Tibial nerve (tissue), 4 donors: ENCODE data around the gene FMNL2. TPM values are rescaled to one million over a fixed set of nuclear protein-coding genes. Genes with fewer than 3 reads are reported as not detected.

Experiments
- DNase-seq, 2 donors: peaks; one replicate each; pipeline ENCODE4 v3.0.0-alpha.2; 2019; ENCODE audit warnings: low spot score in 2 of 2
- H3K27ac ChIP-seq, 4 donors: fragments of 200-600 bp; sonication (generic) in 3 of 4; one replicate each; pipeline ENCODE4 v1.5.1; 2017 to 2019; ENCODE audit warnings: mild to moderate bottlenecking in 1 of 4
- H3K27me3 ChIP-seq, 2 donors: fragments of 200-600 bp; sonication (generic) in 1 of 2; one replicate each; pipeline versions ENCODE4 v1.5.1 to v1.6.0; 2017 to 2019
- H3K36me3 ChIP-seq, 3 donors: fragments of 200-600 bp; sonication (generic); one replicate each; pipeline ENCODE4 v1.5.1; 2018 to 2019
- H3K4me1 ChIP-seq, 4 donors: fragments of 200-600 bp; sonication (generic) in 3 of 4; one replicate each; pipeline ENCODE4 v1.5.1; 2017 to 2019
- H3K4me3 ChIP-seq, 4 donors: fragments of 200-600 bp; sonication (generic) in 3 of 4; one replicate each; pipeline ENCODE4 v1.5.1; 2017 to 2019; ENCODE audit warnings: mild to moderate bottlenecking in 1 of 4, moderate library complexity in 1 of 4
- H3K9me3 ChIP-seq, 4 donors: fragments of 200-600 bp; sonication (generic) in 3 of 4; one replicate each; pipeline ENCODE4 v1.5.1; 2017 to 2019
- EP300 ChIP-seq, 2 donors: sonication (generic); formaldehyde crosslinking; IDR thresholded peaks; one replicate each; pipeline ENCODE4 v1.6.1; 2017; ENCODE audit warnings: antibody characterized with exemption in 2 of 2, mild to moderate bottlenecking in 1 of 2
- POLR2A ChIP-seq, 2 donors: fragments of 450-650 bp; IDR thresholded peaks; one replicate each; pipeline ENCODE4 v1.6.1; 2017; ENCODE audit warnings: antibody characterized with exemption in 2 of 2, mild to moderate bottlenecking in 2 of 2, moderate library complexity in 2 of 2
- WGBS, 2 donors: methylation state at CpG; one replicate each; pipeline ENCODE4 v1.1.5; 2018; 5-methylcytosine and 5-hydroxymethylcytosine counted together
- total RNA-seq, 4 donors: library from RNA; depleted of rRNA; stranded (reverse); fragments of >200 nt; gene quantifications; one replicate each; pipeline ENCODE4 v1.1.0, GENCODE V29; 2016
- TF ChIP-seq, protein P1 (sequence below), 5 experiments: fragments of 200-600 bp in 3 of 5; fragments of 450-650 bp in 2 of 5; sonication (generic) in 3 of 5; IDR thresholded peaks; one replicate each; pipeline ENCODE4 v1.5.1; 2016 to 2019; ENCODE audit warnings: antibody characterized with exemption in 5 of 5, mild to moderate bottlenecking in 3 of 5, moderate library complexity in 2 of 5

The FMNL2 gene
- total RNA-seq, 4 donors from 2014 or later = 94.5 to 131 (median 98.1) TPM

DNA sequence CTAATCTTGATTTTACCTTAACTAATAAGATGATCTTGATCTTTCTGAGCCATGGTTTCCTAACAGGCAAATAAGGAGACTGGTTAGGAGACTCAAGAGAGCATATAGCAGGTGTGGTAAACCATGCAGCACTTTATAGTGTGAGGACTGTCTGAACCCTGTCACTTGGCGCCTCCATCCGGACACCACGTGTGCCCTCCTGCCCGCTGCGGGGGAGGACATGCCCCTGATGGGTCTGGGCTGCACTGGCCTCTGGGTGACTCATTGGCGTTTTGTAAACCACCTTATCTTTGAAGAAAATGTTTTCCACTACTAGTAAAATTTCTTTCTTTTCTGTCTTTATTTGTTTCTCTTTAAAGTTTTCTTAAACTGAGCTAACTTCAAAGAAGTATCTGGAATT lies 131.1 kb downstream of the FMNL2 start:
- H3K4me3 ChIP-seq = no peak overlapping the region
- H3K27me3 ChIP-seq = no peaks in the 10 kb centered on the region
- no peak for TF ChIP-seq EP300 (IDR thresholded peaks at IDR 0.05)
- TF ChIP-seq, protein P1, sequence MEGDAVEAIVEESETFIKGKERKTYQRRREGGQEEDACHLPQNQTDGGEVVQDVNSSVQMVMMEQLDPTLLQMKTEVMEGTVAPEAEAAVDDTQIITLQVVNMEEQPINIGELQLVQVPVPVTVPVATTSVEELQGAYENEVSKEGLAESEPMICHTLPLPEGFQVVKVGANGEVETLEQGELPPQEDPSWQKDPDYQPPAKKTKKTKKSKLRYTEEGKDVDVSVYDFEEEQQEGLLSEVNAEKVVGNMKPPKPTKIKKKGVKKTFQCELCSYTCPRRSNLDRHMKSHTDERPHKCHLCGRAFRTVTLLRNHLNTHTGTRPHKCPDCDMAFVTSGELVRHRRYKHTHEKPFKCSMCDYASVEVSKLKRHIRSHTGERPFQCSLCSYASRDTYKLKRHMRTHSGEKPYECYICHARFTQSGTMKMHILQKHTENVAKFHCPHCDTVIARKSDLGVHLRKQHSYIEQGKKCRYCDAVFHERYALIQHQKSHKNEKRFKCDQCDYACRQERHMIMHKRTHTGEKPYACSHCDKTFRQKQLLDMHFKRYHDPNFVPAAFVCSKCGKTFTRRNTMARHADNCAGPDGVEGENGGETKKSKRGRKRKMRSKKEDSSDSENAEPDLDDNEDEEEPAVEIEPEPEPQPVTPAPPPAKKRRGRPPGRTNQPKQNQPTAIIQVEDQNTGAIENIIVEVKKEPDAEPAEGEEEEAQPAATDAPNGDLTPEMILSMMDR (IDR thresholded peaks at IDR 0.05) = no peak
- TF ChIP-seq POLR2A (IDR thresholded peaks at IDR 0.05) = no peak
- DNase-seq = no peak
- H3K9me3 ChIP-seq = no peaks in the 10 kb centered on the region
- H3K27ac ChIP-seq = peak overlapping the region; percentile 39 to 91 (median 74)
- H3K36me3 ChIP-seq = no peaks in the 10 kb centered on the region
- 67 to 74% methylated on average over 6 of the region's 6 CpGs for WGBS, 2 donors
- peaks cover 0 to 93% (median 69%) of the 10 kb centered on the region in 4 donors for H3K4me1 ChIP-seq

DNA sequence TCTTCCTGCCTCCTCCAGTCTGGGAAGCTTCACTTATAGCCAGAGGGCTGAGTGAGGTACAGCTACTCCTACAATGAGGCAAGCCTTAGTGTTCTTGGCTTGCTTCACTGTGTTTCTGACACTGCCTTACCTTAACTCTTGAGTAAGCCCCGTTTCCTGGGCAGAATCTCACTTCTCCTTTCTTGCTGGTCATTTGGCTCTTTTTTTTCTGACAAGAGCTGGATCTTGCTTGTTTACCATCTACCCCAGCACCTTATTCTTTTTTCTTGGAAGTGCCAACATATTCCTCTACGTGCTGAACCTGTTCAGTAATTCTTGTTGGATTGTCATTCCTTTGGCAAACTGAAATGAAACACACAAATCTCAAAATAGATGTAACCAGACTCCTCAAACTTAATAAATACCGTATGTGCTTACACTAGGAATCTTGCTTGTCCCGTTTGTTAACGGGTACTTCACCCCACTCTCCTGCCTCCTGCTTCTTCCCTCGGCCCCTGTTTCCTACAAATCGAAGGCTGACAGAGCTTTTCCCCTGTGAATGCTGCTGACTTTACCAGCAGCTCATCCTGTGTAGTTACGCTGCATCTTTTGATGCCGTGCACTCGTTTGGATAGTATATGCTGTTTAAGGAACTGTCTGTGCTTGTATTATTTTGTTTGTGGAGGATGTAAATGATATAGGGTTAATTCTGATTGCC lies 132.2 kb downstream of the FMNL2 start:
- H3K4me1 ChIP-seq = peaks cover 0 to 97% (median 71%) of the 10 kb centered on the region in 4 donors
- H3K9me3 ChIP-seq = no peaks in the 10 kb centered on the region
- no peaks in the 10 kb centered on the region for H3K27me3 ChIP-seq
- no peak overlapping the region for H3K4me3 ChIP-seq
- peak in 1 of 2 donors; percentile 45 for DNase-seq
- H3K36me3 ChIP-seq = no peaks in the 10 kb centered on the region
- peak overlapping the region in 3 of 4 donors; percentile 66 to 91 (median 83) for H3K27ac ChIP-seq
- TF ChIP-seq, protein P1 (IDR thresholded peaks at IDR 0.05) = no peak
- TF ChIP-seq EP300 (IDR thresholded peaks at IDR 0.05) = peak in 1 of 2 donors; percentile 68
- 48 to 61% methylated on average over 10 of the region's 10 CpGs for WGBS, 2 donors

DNA sequence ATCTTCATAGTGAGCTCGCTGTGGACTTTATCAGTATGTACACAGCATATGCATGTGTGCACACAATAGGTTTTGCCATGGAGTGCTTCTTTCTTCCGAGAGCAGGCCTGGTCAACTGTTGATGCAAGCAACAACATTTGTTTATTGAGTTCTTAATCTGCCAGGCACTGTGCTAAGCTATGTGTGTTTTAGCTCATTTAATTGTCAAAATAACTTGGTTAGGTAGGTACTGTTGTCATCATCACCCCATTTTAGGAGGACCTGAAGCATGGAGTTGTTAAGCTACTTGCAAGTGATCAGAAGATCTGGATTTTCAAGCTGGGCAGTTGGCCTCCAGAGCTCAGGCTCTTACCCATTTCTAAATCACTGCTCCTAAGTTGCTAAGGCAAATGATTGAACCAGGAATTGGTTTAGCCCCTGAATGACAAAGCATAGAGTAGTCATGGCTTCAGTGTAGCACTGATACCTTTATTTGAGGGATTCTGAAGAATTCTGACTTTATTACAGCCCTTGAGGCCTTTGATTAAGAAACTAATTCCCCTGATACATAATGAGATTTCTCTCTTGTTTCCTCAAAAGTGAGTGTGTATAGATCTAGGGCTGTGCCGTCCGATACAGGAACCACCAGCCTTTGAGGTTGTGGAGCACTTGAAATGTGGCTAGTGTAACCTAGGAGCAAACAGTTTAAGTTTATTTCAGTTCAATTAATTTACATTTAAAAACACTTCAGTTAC lies 132.9 kb downstream of the FMNL2 start:
- no peak for DNase-seq
- H3K4me1 ChIP-seq = peaks cover 0 to 100% (median 73%) of the 10 kb centered on the region in 4 donors
- peak overlapping the region in 3 of 4 donors; percentile 66 to 91 (median 83) for H3K27ac ChIP-seq
- 50 to 70% methylated on average over 4 of the region's 4 CpGs for WGBS, 2 donors
- H3K36me3 ChIP-seq = no peaks in the 10 kb centered on the region
- H3K27me3 ChIP-seq = no peaks in the 10 kb centered on the region
- no peak for TF ChIP-seq EP300 (IDR thresholded peaks at IDR 0.05)
- no peak for TF ChIP-seq POLR2A (IDR thresholded peaks at IDR 0.05)
- TF ChIP-seq, protein P1 (IDR thresholded peaks at IDR 0.05) = no peak
- no peak overlapping the region for H3K4me3 ChIP-seq
- no peaks in the 10 kb centered on the region for H3K9me3 ChIP-seq

DNA sequence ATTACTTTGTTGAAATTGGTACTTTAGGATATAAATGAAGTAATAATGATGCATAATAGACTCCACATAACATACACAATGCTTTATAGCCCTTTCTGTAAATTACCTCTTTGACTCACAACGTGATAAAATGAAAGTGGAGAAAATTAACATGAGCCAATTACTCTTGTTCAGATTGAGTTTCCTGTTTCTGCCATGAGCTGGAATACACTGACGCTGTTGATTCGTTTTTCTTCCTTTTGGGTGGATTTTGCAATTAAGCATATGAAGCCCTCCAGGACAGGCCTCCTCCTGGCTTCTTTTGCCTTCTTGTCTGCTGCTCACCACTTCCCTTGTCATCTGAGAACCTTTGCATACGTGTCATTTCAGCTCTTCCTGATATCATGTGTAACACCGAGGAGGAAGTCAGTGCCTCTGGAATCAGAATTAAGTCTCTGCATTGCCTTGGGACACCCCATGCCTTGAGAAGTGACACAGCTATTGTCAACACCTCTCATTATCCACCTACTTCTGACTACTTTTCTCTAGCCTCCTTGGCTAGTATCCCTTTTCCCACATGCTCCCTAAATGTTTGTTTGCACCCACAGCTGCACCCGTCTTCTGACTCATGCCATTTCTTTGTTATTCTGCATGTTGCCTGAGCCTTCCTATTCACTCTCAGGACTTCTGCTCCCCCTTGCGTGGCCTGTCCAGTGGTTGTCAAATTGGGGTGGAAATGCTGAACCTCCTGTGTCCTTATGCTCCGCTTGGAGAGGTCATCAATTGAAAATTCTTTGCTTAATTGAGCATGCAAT lies 134.1 kb downstream of the FMNL2 start:
- H3K27me3 ChIP-seq = no peaks in the 10 kb centered on the region
- H3K4me3 ChIP-seq = peak overlapping the region in 1 of 4 donors; percentile 10
- no peak for DNase-seq
- H3K36me3 ChIP-seq = no peaks in the 10 kb centered on the region
- no peaks in the 10 kb centered on the region for H3K9me3 ChIP-seq
- H3K4me1 ChIP-seq = peaks cover 0 to 99% (median 66%) of the 10 kb centered on the region in 4 donors
- TF ChIP-seq EP300 (IDR thresholded peaks at IDR 0.05) (peak in 1 of 2 donors; percentile 75), POLR2A (IDR thresholded peaks at IDR 0.05) (no peak)
- 29 to 30% methylated on average over 8 of the region's 8 CpGs for WGBS, 2 donors
- H3K27ac ChIP-seq = peak overlapping the region in 3 of 4 donors; percentile 28 to 91 (median 83)
